ENCODE results near the gene LDHD. TPM values are rescaled to one million over a fixed set of nuclear protein-coding genes. Genes with fewer than 3 reads are reported as not detected.

Gene LDHD
- total and polyA plus RNA-seq, 2 experiments from 2014 or later = 0.65 to 1.1 TPM

- in situ Hi-C loops (cut with MboI) = no loop called here
- Histone ChIP-seq H3K9ac (no peak overlapping the region), H3K4me1 (ENCODE audit: insufficient read depth) (0 out of 2 replicates have a peak, but pooled peaks cover 4% of the 10 kb centered on the region), H3K36me3 (ENCODE audit: low read depth) (no peaks in the 10 kb centered on the region), H3K27ac (no peak overlapping the region), H2AFZ (no peak overlapping the region), H3K79me2 (ENCODE audit: insufficient read depth) (peaks cover 50% of the 10 kb centered on the region), H3K4me3 (no peak overlapping the region), H3F3A (ENCODE audit: insufficient read depth) (no peaks in the 10 kb centered on the region), H3K4me2 (ENCODE audit: unreplicated experiment) (no peak overlapping the region), H3K9me3 (ENCODE audit: low read depth) (no peaks in the 10 kb centered on the region), H4K20me1 (ENCODE audit: insufficient read depth) (no peaks in the 10 kb centered on the region), H3K27me3 (replicated peaks; ENCODE audit: insufficient read depth) (no peaks in the 10 kb centered on the region), H3K9me2 (ENCODE audit: insufficient read depth) (no peaks in the 10 kb centered on the region)
- DNase-seq = no peak
- WGBS, 2 experiments (ENCODE audit: low coverage in 1 of 2, low lambda C conversion rate in 2 of 2, missing lambda C conversion rate in 2 of 2) = 89 to 95% methylated on average over 3 of the region's 3 CpGs
- TF ChIP-seq EZH2 (IDR thresholded peaks at IDR 0.05; ENCODE audit: insufficient read depth, poor library complexity, severe bottlenecking) (no peak), EZH2phosphoT487 (IDR thresholded peaks at IDR 0.05; ENCODE audit: insufficient read depth, low read depth) (no peak)
Observed at GRCh38 chr16:75075688-75076268, 40.8 kb downstream of the LDHD start.

- Histone ChIP-seq H4K20me1 (ENCODE audit: insufficient read depth) (no peaks in the 10 kb centered on the region), H3K4me2 (ENCODE audit: unreplicated experiment) (no peak overlapping the region), H3K9ac (no peak overlapping the region), H3K4me1 (ENCODE audit: insufficient read depth) (no peaks in the 10 kb centered on the region), H3K4me3 (no peak overlapping the region), H3K27ac (no peak overlapping the region), H3K9me2 (ENCODE audit: insufficient read depth) (no peaks in the 10 kb centered on the region), H3K9me3 (ENCODE audit: low read depth) (no peaks in the 10 kb centered on the region), H2AFZ (no peak overlapping the region), H3K36me3 (ENCODE audit: low read depth) (no peaks in the 10 kb centered on the region), H3F3A (ENCODE audit: insufficient read depth) (no peaks in the 10 kb centered on the region), H3K27me3 (replicated peaks; ENCODE audit: insufficient read depth) (no peaks in the 10 kb centered on the region), H3K79me2 (ENCODE audit: insufficient read depth) (peaks cover 50% of the 10 kb centered on the region)
- DNase-seq = no peak
- no peak for TF ChIP-seq EZH2phosphoT487 (IDR thresholded peaks at IDR 0.05; ENCODE audit: insufficient read depth, low read depth)
- TF ChIP-seq EZH2 (IDR thresholded peaks at IDR 0.05; ENCODE audit: insufficient read depth, poor library complexity, severe bottlenecking) = no peak
- in situ Hi-C loops (cut with MboI) = no loop called here
- 82 to 83% methylated on average over 12 of the region's 12 CpGs for WGBS, 2 experiments (ENCODE audit: low coverage in 1 of 2, low lambda C conversion rate in 2 of 2, missing lambda C conversion rate in 2 of 2)
Observed at GRCh38 chr16:75074920-75075687, 41.5 kb downstream of the LDHD start.

GRCh38 chr16:75074304-75074793 is 42.2 kb downstream of the LDHD start:
- TF ChIP-seq EZH2phosphoT487 (IDR thresholded peaks at IDR 0.05; ENCODE audit: insufficient read depth, low read depth) (no peak), EZH2 (IDR thresholded peaks at IDR 0.05; ENCODE audit: insufficient read depth, poor library complexity, severe bottlenecking) (no peak)
- Histone ChIP-seq H3K27me3 (replicated peaks; ENCODE audit: insufficient read depth) (no peaks in the 10 kb centered on the region), H3K36me3 (ENCODE audit: low read depth) (no peaks in the 10 kb centered on the region), H3K4me2 (ENCODE audit: unreplicated experiment) (no peak overlapping the region), H3K27ac (no peak overlapping the region), H3K9me2 (ENCODE audit: insufficient read depth) (no peaks in the 10 kb centered on the region), H3K9ac (no peak overlapping the region), H3F3A (ENCODE audit: insufficient read depth) (no peaks in the 10 kb centered on the region), H3K79me2 (ENCODE audit: insufficient read depth) (peaks cover 43% of the 10 kb centered on the region), H3K9me3 (ENCODE audit: low read depth) (no peaks in the 10 kb centered on the region), H3K4me1 (ENCODE audit: insufficient read depth) (no peaks in the 10 kb centered on the region), H3K4me3 (no peak overlapping the region), H4K20me1 (ENCODE audit: insufficient read depth) (no peaks in the 10 kb centered on the region), H2AFZ (no peak overlapping the region)
- in situ Hi-C loops (cut with MboI) = no loop called here
- DNase-seq = no peak
- 76 to 80% methylated on average over 4 of the region's 4 CpGs for WGBS, 2 experiments (ENCODE audit: low coverage in 1 of 2, low lambda C conversion rate in 2 of 2, missing lambda C conversion rate in 2 of 2)

- H3K79me2 ChIP-seq (ENCODE audit: insufficient read depth) = peaks cover 43% of the 10 kb centered on the region
- TF ChIP-seq EZH2phosphoT487 (IDR thresholded peaks at IDR 0.05; ENCODE audit: insufficient read depth, low read depth) = no peak
- no peak for TF ChIP-seq EZH2 (IDR thresholded peaks at IDR 0.05; ENCODE audit: insufficient read depth, poor library complexity, severe bottlenecking)
Observed at GRCh38 chr16:75073545-75074303, 42.9 kb downstream of the LDHD start.

More at GRCh38 chr16:75073545-75074303, 42.9 kb downstream of the LDHD start:
- no peaks in the 10 kb centered on the region for H3K36me3 ChIP-seq (ENCODE audit: low read depth)
- WGBS, 2 experiments (ENCODE audit: low coverage in 1 of 2, low lambda C conversion rate in 2 of 2, missing lambda C conversion rate in 2 of 2) = 79 to 81% methylated on average over 20 of the region's 20 CpGs
- H3K9me3 ChIP-seq (ENCODE audit: low read depth) = no peaks in the 10 kb centered on the region
- H3K4me1 ChIP-seq (ENCODE audit: insufficient read depth) = no peaks in the 10 kb centered on the region
- in situ Hi-C loops (cut with MboI) = no loop called here
- H3K27me3 ChIP-seq (replicated peaks; ENCODE audit: insufficient read depth) = no peaks in the 10 kb centered on the region
- H3K9ac ChIP-seq = no peak overlapping the region
- no peak overlapping the region for H3K4me2 ChIP-seq (ENCODE audit: unreplicated experiment)
- H2AFZ ChIP-seq = no peak overlapping the region
- H4K20me1 ChIP-seq (ENCODE audit: insufficient read depth) = no peaks in the 10 kb centered on the region
- H3K4me3 ChIP-seq = no peak overlapping the region
- no peak overlapping the region for H3K27ac ChIP-seq
- no peaks in the 10 kb centered on the region for H3K9me2 ChIP-seq (ENCODE audit: insufficient read depth)
- DNase-seq = no peak
- no peaks in the 10 kb centered on the region for H3F3A ChIP-seq (ENCODE audit: insufficient read depth)

Data from GM23248 (cell line).